Measurements from ENCODE around the gene TAS2R42.

Gene TAS2R42

GRCh38 chr12:11186837-11187236 lies at the start of gene TAS2R42:
TAS2R42 (minus strand) TSS chr12:11186937; CDS start chr12:11186937, 0 bp downstream.
- in situ Hi-C loops (cut with MboI; ENCODE audit: low sequenced_read_pairs) = no loop called here

GRCh38 chr12:11233532-11233931 lies 46.8 kb upstream of the TAS2R42 start:
- in situ Hi-C loops (cut with MboI; ENCODE audit: low sequenced_read_pairs) = loop anchor here (25.0 kb wide), 1 partner anchor 254 kb away; no protein-coding TSS in a partner anchor

- in situ Hi-C loops (cut with MboI; ENCODE audit: low sequenced_read_pairs) = loop anchor here (25.0 kb wide), 1 partner anchor 259 kb away; no protein-coding TSS in a partner anchor
These were observed 41.7 kb upstream of the TAS2R42 start for GRCh38 chr12:11228296-11228879.

- in situ Hi-C loops (cut with MboI; ENCODE audit: low sequenced_read_pairs) = loop anchor here (25.0 kb wide), 1 partner anchor 260 kb away; no protein-coding TSS in a partner anchor
These were observed 40.6 kb upstream of the TAS2R42 start for GRCh38 chr12:11227373-11227772.

GRCh38 chr12:11209113-11209512 lies 22.4 kb upstream of the TAS2R42 start:
- in situ Hi-C loops (cut with MboI; ENCODE audit: low sequenced_read_pairs) = no loop called here

GRCh38 chr12:11204173-11204572 lies 17.4 kb upstream of the TAS2R42 start:
- in situ Hi-C loops (cut with MboI; ENCODE audit: low sequenced_read_pairs) = no loop called here

- in situ Hi-C loops (cut with MboI; ENCODE audit: low sequenced_read_pairs) = no loop called here
These were observed 16.1 kb upstream of the TAS2R42 start for GRCh38 chr12:11202811-11203210.

- in situ Hi-C loops (cut with MboI; ENCODE audit: low sequenced_read_pairs) = no loop called here
These were observed 3.7 kb downstream of the TAS2R42 start for GRCh38 chr12:11183011-11183410.

- in situ Hi-C loops (cut with MboI; ENCODE audit: low sequenced_read_pairs) = no loop called here
These were observed 4.2 kb downstream of the TAS2R42 start for GRCh38 chr12:11182529-11182928.

GRCh38 chr12:11178250-11178649 lies 8.5 kb downstream of the TAS2R42 start:
- in situ Hi-C loops (cut with MboI; ENCODE audit: low sequenced_read_pairs) = no loop called here

- in situ Hi-C loops (cut with MboI; ENCODE audit: low sequenced_read_pairs) = no loop called here
These were observed 12.7 kb downstream of the TAS2R42 start for GRCh38 chr12:11174022-11174421.

GRCh38 chr12:11171969-11172675 lies 14.6 kb downstream of the TAS2R42 start:
- in situ Hi-C loops (cut with MboI; ENCODE audit: low sequenced_read_pairs) = no loop called here

GRCh38 chr12:11171145-11171968 lies 15.4 kb downstream of the TAS2R42 start, which contains the start of gene SMIM10L1:
SMIM10L1 (plus strand) TSS chr12:11171194; CDS start chr12:11171357, 163 bp downstream.
- in situ Hi-C loops (cut with MboI; ENCODE audit: low sequenced_read_pairs) = no loop called here

GRCh38 chr12:11170810-11171144 lies 16.0 kb downstream of the TAS2R42 start:
- in situ Hi-C loops (cut with MboI; ENCODE audit: low sequenced_read_pairs) = no loop called here

- in situ Hi-C loops (cut with MboI; ENCODE audit: low sequenced_read_pairs) = no loop called here
These were observed 20.4 kb downstream of the TAS2R42 start for GRCh38 chr12:11166300-11166699.

- in situ Hi-C loops (cut with MboI; ENCODE audit: low sequenced_read_pairs) = no loop called here
These were observed 22.4 kb downstream of the TAS2R42 start for GRCh38 chr12:11164384-11164783.

- in situ Hi-C loops (cut with MboI; ENCODE audit: low sequenced_read_pairs) = no loop called here
These were observed 24.2 kb downstream of the TAS2R42 start for GRCh38 chr12:11162502-11162901.

- in situ Hi-C loops (cut with MboI; ENCODE audit: low sequenced_read_pairs) = no loop called here
These were observed 27.8 kb downstream of the TAS2R42 start for GRCh38 chr12:11158885-11159444.

GRCh38 chr12:11154400-11154925 lies 32.3 kb downstream of the TAS2R42 start:
- in situ Hi-C loops (cut with MboI; ENCODE audit: low sequenced_read_pairs) = no loop called here

GRCh38 chr12:11152725-11153124 lies 34.0 kb downstream of the TAS2R42 start:
- in situ Hi-C loops (cut with MboI; ENCODE audit: low sequenced_read_pairs) = no loop called here

GRCh38 chr12:11150832-11151231 lies 35.9 kb downstream of the TAS2R42 start:
- in situ Hi-C loops (cut with MboI; ENCODE audit: low sequenced_read_pairs) = no loop called here
